Heart left ventricle (tissue), 16 donors: ENCODE data around the gene GATAD2B. TPM values are rescaled to one million over a fixed set of nuclear protein-coding genes. Genes with fewer than 3 reads are reported as not detected.
"Not testable (repeated sequence)": the region's sequence is repeated elsewhere in the genome, so short reads cannot be mapped to it uniquely, and the experiment has no call there.

Source experiments
- ATAC-seq, 4 donors: fragments of 200-7000 bp; cut with Tn5 transposase; one replicate each; pipeline ENCODE4 v1.9.1; 2020 to 2022; ENCODE audit warnings: moderate library complexity in 4 of 4, mild to moderate bottlenecking in 3 of 4, moderate number of reproducible peaks in 1 of 4
- DNase-seq, 5 donors: peaks; one replicate each; pipeline ENCODE4 v3.0.0-alpha.2; 2020
- H3K27ac ChIP-seq, 12 donors: fragments of 200-600 bp; sonication (generic) in 4 of 12; one replicate each; pipeline versions ENCODE4 v1.5.0 to v1.8.0; 2016 to 2022; ENCODE audit warnings: mild to moderate bottlenecking in 2 of 12
- H3K27me3 ChIP-seq, 9 donors: fragments of 200-600 bp; sonication (generic) in 2 of 9; one replicate each; pipeline versions ENCODE4 v1.5.1 to v1.8.0; 2016 to 2022; ENCODE audit warnings: mild to moderate bottlenecking in 3 of 9
- H3K36me3 ChIP-seq, 9 donors: fragments of 200-600 bp; sonication (generic) in 2 of 9; one replicate each; pipeline versions ENCODE4 v1.5.0 to v1.8.0; 2018 to 2022; ENCODE audit warnings: mild to moderate bottlenecking in 2 of 9
- H3K4me1 ChIP-seq, 12 donors: fragments of 200-600 bp; sonication (generic) in 4 of 12; one replicate each; pipeline versions ENCODE4 v1.5.0 to v1.8.0; 2016 to 2022; ENCODE audit warnings: mild to moderate bottlenecking in 3 of 12
- H3K4me3 ChIP-seq, 12 donors: fragments of 200-600 bp; sonication (generic) in 4 of 12; one replicate each; pipeline versions ENCODE4 v1.5.0 to v1.8.0; 2017 to 2022; ENCODE audit warnings: mild to moderate bottlenecking in 9 of 12, moderate library complexity in 4 of 12
- H3K9me3 ChIP-seq, 12 donors: fragments of 200-600 bp; sonication (generic) in 4 of 12; one replicate each; pipeline versions ENCODE4 v1.5.0 to v1.8.0; 2016 to 2022; ENCODE audit warnings: mild to moderate bottlenecking in 1 of 12
- POLR2A ChIP-seq, 2 donors: fragments of 450-650 bp; IDR thresholded peaks; one replicate each; pipeline ENCODE4 v1.6.1; 2017; ENCODE audit warnings: antibody characterized with exemption in 2 of 2, mild to moderate bottlenecking in 2 of 2, moderate library complexity in 2 of 2
- WGBS, 4 donors: extraction: QIAGEN DNeasy Blood & Tissue Kit in 2 of 4; methylation state at CpG; one replicate each; pipeline versions ENCODE4 v1.1.5 to v1.1.7; 2013 to 2018; 5-methylcytosine and 5-hydroxymethylcytosine counted together
- intact Hi-C, 10 donors: fragments of 100-400 bp; cut with DNase I; formaldehyde crosslinking; loops; one replicate each; pipeline versions ENCODE4 v1.11.1 to v1.14.2; 2022
- polyA plus RNA-seq, 2 donors: library from polyadenylated mRNA; stranded (reverse); fragments of 200-250 nt; gene quantifications; one replicate each; pipeline ENCODE4 v1.2.3, GENCODE V29; 2013
- total RNA-seq, 9 donors: library from RNA; depleted of rRNA in 2 of 9; stranded (reverse); fragments of >200 nt in 2 of 9; fragmentation: NEBNext Ultra II Directional in 3 of 9; extraction: Animal tissue kit (Norgen Biotek cat#: 25700) in 3 of 9; gene quantifications; one replicate each; pipeline versions ENCODE4 v1.1.0 to v1.2.4, GENCODE V29; 2016 to 2023
- TF ChIP-seq, protein P1 (sequence below), 12 donors: fragments of 200-600 bp; sonication (generic) in 4 of 12; IDR thresholded peaks; one replicate each; pipeline versions ENCODE4 v1.5.0 to v1.8.0; 2018 to 2022; ENCODE audit warnings: antibody characterized with exemption in 12 of 12, mild to moderate bottlenecking in 5 of 12
- donor health status: ischemic (EF 13 %, LVEDD 7.1; RV severe dilation, severe dysfunction).
- donor health status: healthy with polysubstance abuse.
- donor health status: DM: no; HTN: yes; CAD: no.
- donor health status: DM: no; HTN: no; CAD: no.
- donor health status: ischemic (EF 25% LVEDD 6.9; RV normal size, moderate dysfunction).
- donor health status: ischemic (EF 25% LVEDD 5.7; RV mildly dilated, moderate dysfunction).
- donor health status: healthy.
- donor health status: DM: yes; HTN: yes; CAD: no.
- donor health status: ischemic (EF 35%, LVEDD 5.7; RV mildly dilated, moderate dysfunction).
- donor health status: nonischemic (EF 11% LVEDD 7.7; RV severe dilation, severe dysfunction).
- donor health status: DM: yes; HTN: yes; CAD: no.
- donor health status: PGD.
- donor health status: ischemic (EF 29% LVEDD 5.4; RV normal size, mild dysfunction).
- donor health status: nonischemic (EF 23%, LVEDD 6.1; RV moderate dilation, normal function).

GATAD2B gene
- total and polyA plus RNA-seq, 11 donors = 5.6 to 53.9 (median 34.5) TPM

GRCh38 chr1:153841463-153841994, 81.2 kb downstream of the GATAD2B start:
- ATAC-seq = no peak
- no peak for DNase-seq
- no peaks in the 10 kb centered on the region for H3K27me3 ChIP-seq
- peaks cover 0 to 14% (median 2%) of the 10 kb centered on the region in 12 donors for H3K4me1 ChIP-seq
- H3K4me3 ChIP-seq = no peak overlapping the region
- 93 to 97% (median 94%) methylated on average over 3 of the region's 3 CpGs for WGBS, 4 donors
- TF ChIP-seq, protein P1, sequence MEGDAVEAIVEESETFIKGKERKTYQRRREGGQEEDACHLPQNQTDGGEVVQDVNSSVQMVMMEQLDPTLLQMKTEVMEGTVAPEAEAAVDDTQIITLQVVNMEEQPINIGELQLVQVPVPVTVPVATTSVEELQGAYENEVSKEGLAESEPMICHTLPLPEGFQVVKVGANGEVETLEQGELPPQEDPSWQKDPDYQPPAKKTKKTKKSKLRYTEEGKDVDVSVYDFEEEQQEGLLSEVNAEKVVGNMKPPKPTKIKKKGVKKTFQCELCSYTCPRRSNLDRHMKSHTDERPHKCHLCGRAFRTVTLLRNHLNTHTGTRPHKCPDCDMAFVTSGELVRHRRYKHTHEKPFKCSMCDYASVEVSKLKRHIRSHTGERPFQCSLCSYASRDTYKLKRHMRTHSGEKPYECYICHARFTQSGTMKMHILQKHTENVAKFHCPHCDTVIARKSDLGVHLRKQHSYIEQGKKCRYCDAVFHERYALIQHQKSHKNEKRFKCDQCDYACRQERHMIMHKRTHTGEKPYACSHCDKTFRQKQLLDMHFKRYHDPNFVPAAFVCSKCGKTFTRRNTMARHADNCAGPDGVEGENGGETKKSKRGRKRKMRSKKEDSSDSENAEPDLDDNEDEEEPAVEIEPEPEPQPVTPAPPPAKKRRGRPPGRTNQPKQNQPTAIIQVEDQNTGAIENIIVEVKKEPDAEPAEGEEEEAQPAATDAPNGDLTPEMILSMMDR (IDR thresholded peaks at IDR 0.05) = no peak
- no peak for TF ChIP-seq POLR2A (IDR thresholded peaks at IDR 0.05)
- no peaks in the 10 kb centered on the region for H3K36me3 ChIP-seq
- H3K9me3 ChIP-seq = no peaks in the 10 kb centered on the region
- no peak overlapping the region for H3K27ac ChIP-seq
- intact Hi-C loops = no loop called here

DNA sequence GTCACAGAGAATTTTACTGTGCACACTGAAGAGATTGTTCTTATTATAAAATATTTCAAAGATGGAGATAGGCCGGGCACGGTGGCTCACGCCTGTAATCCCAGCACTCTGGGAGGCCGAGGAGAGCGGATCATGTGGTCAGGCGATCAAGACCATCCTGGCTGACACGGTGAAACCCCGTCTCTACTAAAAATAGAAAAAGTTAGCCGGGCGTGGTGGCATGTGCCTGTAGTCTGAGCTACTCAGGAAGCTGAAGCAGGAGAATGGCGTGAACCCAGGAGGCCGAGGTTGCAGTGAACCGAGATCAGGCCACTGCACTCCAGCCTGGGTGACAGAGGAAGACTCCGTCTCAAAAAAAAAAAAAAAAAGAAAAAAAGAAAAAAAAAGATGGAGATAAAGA, 82.0 kb downstream of the GATAD2B start:
- H3K27me3 ChIP-seq, intact Hi-C loops, H3K9me3 ChIP-seq, H3K4me3 ChIP-seq, H3K36me3 ChIP-seq, H3K27ac ChIP-seq, ATAC-seq, DNase-seq: not testable (repeated sequence)
- 50 to 62% (median 52%) methylated on average over 14 of the region's 14 CpGs for WGBS, 4 donors
- H3K4me1 ChIP-seq = peaks cover 0 to 14% (median 2%) of the 10 kb centered on the region in 12 donors

GRCh38 chr1:153833968-153834367, 88.8 kb downstream of the GATAD2B start:
- not testable (repeated sequence) for H3K27me3 ChIP-seq, DNase-seq, H3K27ac ChIP-seq, H3K4me3 ChIP-seq, H3K36me3 ChIP-seq, H3K9me3 ChIP-seq, ATAC-seq, H3K4me1 ChIP-seq
- WGBS, 4 donors = 92 to 94% (median 93%) methylated on average over 8 of the region's 8 CpGs
- intact Hi-C loops = loop anchor here in 3 of 10 donors (5.0 to 10.0 kb wide), 3 partner anchors 43 to 71 kb away; no protein-coding TSS in a partner anchor

GRCh38 chr1:153833171-153833570, 89.6 kb downstream of the GATAD2B start:
- WGBS, 4 donors = 79 to 96% (median 95%) methylated on average over 3 of the region's 3 CpGs
- peaks cover 0 to 3% (median 0%) of the 10 kb centered on the region in 12 donors for H3K4me1 ChIP-seq
- no peaks in the 10 kb centered on the region for H3K27me3 ChIP-seq
- intact Hi-C loops = loop anchor here in 3 of 10 donors (5.0 to 10.0 kb wide), 3 partner anchors 44 to 72 kb away; no protein-coding TSS in a partner anchor
- DNase-seq = no peak
- TF ChIP-seq, protein P1 (IDR thresholded peaks at IDR 0.05) = no peak
- no peak for TF ChIP-seq POLR2A (IDR thresholded peaks at IDR 0.05)
- H3K27ac ChIP-seq = no peak overlapping the region
- peaks cover 0 to 15% (median 4%) of the 10 kb centered on the region in 9 donors for H3K36me3 ChIP-seq
- no peak for ATAC-seq
- no peaks in the 10 kb centered on the region for H3K9me3 ChIP-seq
- no peak overlapping the region for H3K4me3 ChIP-seq

DNA sequence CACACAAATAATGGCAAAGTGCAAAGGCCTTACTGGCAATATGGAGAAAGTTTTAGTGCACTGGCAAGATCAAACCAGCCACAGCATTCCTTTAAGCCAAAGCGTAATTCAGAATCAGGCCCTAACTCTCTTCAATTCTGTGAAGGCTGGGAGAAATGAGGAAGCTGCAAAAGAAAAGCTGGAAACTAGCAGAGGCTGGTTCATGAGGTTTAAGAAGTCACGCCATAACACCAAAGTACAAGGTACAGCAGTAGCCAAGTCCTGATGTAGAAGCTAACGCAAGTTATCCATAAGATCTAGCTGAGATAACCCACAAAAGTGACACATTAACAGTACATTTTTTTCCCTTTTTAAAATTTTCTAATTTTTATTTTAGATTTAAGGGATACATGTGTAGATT, 90.5 kb downstream of the GATAD2B start:
- no peak for DNase-seq
- peaks cover 0 to 23% (median 12%) of the 10 kb centered on the region in 9 donors for H3K36me3 ChIP-seq
- TF ChIP-seq, protein P1 (IDR thresholded peaks at IDR 0.05) = no peak
- no peak for TF ChIP-seq POLR2A (IDR thresholded peaks at IDR 0.05)
- intact Hi-C loops = loop anchor here in 3 of 10 donors (5.0 to 10.0 kb wide), 3 partner anchors 45 to 73 kb away; no protein-coding TSS in a partner anchor
- no peak overlapping the region for H3K27ac ChIP-seq
- H3K9me3 ChIP-seq = no peaks in the 10 kb centered on the region
- no peak for ATAC-seq
- peaks cover 0 to 3% (median 0%) of the 10 kb centered on the region in 12 donors for H3K4me1 ChIP-seq
- no peaks in the 10 kb centered on the region for H3K27me3 ChIP-seq
- 94 to 98% (median 97%) methylated on average over 3 of the region's 3 CpGs for WGBS, 4 donors
- no peak overlapping the region for H3K4me3 ChIP-seq
